ENCODE results near the gene ADAM10.

DNA sequence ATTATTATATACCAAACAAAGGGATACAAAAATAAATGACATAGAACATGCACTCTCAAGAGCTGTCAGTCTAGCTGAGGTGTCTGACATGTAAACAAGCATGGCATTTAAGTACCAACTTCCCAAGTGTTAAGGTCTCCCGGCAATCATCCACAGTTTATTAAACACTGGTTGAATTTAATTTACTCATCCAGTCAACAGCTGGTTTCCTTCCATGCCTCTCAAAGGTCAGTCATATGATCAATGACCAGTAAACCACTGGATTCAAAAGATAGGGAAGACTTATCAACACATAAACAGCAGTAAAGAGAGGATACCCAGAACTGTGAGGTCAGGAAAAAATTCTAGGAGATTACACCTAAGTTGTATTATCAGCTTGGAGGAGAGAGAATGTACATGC, 80.4 kb downstream of the ADAM10 start:
- TF ChIP-seq, protein P1, sequence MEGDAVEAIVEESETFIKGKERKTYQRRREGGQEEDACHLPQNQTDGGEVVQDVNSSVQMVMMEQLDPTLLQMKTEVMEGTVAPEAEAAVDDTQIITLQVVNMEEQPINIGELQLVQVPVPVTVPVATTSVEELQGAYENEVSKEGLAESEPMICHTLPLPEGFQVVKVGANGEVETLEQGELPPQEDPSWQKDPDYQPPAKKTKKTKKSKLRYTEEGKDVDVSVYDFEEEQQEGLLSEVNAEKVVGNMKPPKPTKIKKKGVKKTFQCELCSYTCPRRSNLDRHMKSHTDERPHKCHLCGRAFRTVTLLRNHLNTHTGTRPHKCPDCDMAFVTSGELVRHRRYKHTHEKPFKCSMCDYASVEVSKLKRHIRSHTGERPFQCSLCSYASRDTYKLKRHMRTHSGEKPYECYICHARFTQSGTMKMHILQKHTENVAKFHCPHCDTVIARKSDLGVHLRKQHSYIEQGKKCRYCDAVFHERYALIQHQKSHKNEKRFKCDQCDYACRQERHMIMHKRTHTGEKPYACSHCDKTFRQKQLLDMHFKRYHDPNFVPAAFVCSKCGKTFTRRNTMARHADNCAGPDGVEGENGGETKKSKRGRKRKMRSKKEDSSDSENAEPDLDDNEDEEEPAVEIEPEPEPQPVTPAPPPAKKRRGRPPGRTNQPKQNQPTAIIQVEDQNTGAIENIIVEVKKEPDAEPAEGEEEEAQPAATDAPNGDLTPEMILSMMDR (IDR thresholded peaks at IDR 0.05 in 4 of 5, conservative IDR thresholded peaks at IDR 0.05 in 1 of 5), result no peak
- no peak for TF ChIP-seq POLR2A (IDR thresholded peaks at IDR 0.05)
